CD4-positive, alpha-beta T cell treated with Interleukin-10 for 1 hour (primary cell): Measurements from ENCODE around the gene TMEM132D.

Experiments used
- DNase-seq: peaks from one replicate; pipeline ENCODE4 v3.0.0-alpha.2; 2020

Gene TMEM132D

DNA sequence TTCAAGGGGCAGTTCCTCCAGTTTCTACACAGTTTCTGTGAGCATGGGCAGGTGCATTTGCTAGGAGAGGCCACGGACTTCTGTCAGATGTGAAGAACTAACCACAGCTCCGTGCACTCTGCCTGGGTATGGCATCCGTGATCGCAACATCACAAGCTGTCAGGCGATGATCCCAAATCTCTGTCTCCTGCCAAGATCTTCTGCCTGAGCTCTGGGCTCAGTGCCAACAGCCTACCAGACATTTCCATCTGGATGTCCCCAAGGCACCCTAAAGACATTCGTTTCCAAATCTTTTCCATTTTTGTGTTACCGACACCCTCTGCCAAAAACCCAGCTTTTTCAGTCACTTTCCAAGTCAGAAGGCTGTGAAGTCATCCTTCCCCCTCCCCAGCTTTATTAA, 758.4 kb downstream of the TMEM132D start:
- DNase-seq, result no peak

GRCh38 chr12:129138776-129139175, 765.0 kb downstream of the TMEM132D start:
- no peak for DNase-seq

GRCh38 chr12:129136694-129137325, 767.0 kb downstream of the TMEM132D start:
- DNase-seq, result no peak

DNA sequence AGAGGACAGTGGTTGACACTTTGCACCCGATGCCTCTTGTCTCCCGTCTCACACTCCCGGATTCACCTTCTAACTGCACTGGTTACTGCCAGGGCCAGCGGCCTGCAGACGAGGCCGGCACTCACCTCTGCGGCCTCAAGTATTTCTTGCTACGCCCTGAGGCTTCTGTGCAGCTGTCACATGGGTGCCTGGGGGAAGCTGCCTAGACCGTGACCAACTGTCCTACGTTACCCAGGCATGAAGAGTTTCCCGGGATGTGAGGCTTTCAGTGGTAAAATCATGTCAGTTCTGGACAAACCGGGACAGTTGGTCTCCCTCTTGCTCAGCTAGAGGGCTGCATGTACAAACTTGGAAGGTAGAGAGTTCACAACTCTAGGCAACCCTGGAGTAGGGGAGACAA, 776.1 kb downstream of the TMEM132D start:
- DNase-seq, result no peak

- DNase-seq, result no peak
These were observed 776.6 kb downstream of the TMEM132D start for GRCh38 chr12:129127211-129127610.

- no peak for DNase-seq
These were observed 784.3 kb downstream of the TMEM132D start for GRCh38 chr12:129119537-129119936.

DNA sequence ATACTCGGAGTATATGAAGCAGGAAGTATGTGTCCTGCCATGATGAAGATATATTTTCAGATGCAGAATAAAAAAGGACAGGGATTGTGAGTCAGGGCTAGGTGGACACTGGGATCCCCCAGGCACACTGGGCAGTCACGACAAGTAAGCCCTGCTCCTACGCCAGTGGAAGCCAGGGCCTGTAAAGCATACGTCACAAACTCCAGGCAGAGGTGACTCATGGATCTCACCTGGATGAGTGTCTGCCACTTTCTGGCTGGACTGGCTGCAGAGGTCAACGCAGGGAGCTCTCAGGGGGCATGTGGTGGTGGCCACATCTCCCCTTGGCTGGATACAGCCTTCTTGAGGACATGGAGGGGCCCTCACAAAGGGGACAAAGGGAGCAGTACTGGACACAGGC, 788.3 kb downstream of the TMEM132D start:
- DNase-seq, result no peak

DNA sequence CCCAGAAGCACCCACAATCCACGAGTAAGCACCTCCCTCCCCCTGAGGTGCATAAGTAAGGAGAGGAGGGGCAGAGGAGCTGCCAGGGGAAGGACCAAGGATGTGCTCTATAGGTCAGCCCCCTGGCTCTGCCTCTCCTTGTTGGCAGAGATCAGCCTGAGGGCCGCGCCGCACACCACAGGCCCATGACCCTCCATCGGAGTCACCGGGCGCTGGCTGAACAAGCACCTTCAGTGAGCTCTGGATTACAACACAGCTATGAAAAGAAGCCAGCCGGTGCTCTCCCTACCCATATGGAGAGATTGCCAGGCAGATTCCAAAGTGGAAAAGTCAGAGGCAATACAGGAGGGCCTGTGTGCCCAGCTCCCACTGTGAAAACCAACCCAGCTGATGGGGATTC, 793.2 kb downstream of the TMEM132D start:
- DNase-seq, result no peak

GRCh38 chr12:129109174-129110001, 794.4 kb downstream of the TMEM132D start:
- DNase-seq, result no peak

- DNase-seq, result no peak
These were observed 797.1 kb downstream of the TMEM132D start for GRCh38 chr12:129106772-129107171.

GRCh38 chr12:129103231-129103630, 800.6 kb downstream of the TMEM132D start:
- DNase-seq, result no peak

DNA sequence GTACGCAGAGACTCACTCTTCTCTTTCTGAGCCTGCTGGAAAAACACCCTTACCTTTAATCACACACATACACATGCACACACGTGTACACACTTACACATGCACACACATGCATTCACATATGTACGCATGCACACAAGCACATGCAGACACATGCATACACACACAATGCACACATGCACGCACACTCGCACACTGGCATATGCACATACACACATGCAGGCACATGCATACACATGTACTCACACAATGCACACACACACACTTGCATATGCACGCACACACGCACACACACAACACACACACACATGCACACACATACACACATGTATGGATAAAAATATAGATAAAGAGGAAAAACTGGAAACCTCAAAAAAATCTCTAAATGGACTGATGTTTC, 801.6 kb downstream of the TMEM132D start:
- DNase-seq, result no peak

GRCh38 chr12:129101816-129102215, 802.0 kb downstream of the TMEM132D start:
- no peak for DNase-seq

- no peak for DNase-seq
These were observed 802.4 kb downstream of the TMEM132D start for GRCh38 chr12:129101404-129101803.

DNA sequence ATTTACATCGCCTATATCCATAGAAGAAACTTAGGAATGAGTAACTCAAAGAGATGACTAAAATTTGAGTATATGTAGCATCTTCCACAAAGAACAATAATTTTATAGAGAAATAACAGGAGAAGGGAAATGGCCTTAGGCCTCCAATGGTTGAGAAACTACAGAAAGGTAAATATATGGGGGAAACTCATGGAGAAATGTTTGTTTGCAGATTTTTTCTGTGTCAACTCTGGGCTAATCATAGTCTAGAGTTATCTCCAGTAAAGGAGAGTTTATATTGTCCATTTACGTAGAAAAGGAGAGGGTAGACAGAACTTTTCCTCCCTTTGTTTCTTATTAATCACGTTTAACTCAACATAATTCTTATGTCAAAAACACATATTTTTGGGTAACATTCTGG, 806.4 kb downstream of the TMEM132D start:
- DNase-seq, result no peak

- no peak for DNase-seq
These were observed 806.9 kb downstream of the TMEM132D start for GRCh38 chr12:129096968-129097367.

- DNase-seq, result no peak
These were observed 807.6 kb downstream of the TMEM132D start for GRCh38 chr12:129096184-129096583.

GRCh38 chr12:129089576-129089975, 814.2 kb downstream of the TMEM132D start:
- DNase-seq, result no peak

DNA sequence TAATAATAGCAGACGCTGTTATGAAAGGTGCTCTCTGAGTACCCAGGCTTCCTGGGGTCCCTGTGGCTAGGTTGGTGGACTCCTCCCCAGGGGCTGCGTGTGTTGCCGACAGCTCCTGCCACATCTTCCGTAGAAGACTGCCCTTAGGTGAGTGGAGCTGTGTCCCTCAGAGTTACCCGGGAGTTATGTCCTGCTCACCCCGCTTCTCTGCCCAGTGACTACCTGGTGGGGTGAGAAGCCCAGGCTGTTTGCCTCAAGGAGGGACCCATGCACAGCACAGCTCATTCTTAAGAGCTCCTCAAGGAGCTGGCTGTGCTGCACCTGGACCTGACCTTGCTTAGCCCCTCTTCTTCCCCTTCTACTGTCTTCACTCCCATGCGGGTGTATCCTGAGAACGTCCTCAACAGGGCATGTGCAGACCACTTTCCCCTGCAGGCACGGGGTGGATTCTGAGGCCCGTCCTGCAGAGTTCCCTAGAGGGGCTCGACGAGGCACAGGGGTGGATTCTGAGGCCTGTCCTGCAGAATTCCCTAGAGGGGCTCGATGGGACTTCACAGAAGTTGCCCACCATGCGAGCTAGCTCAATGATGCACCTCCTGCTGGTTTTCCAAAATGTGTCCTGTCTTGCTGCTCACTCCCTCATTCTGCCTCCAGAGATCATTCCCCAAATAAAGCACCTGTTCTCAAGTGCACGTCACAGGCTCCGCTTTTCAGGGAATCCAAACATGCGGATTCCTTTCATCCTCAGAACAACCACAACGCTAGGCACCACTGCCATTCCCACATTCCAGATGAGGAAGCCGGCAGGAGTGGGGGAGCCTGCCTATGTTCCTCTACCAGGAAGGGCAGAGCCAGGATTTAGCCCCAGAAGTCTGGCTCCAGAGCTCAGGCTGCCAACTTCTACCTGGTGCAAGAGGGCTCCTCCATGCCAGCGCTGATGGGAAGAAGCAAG, 818.7 kb downstream of the TMEM132D start:
- no peak for DNase-seq

DNA sequence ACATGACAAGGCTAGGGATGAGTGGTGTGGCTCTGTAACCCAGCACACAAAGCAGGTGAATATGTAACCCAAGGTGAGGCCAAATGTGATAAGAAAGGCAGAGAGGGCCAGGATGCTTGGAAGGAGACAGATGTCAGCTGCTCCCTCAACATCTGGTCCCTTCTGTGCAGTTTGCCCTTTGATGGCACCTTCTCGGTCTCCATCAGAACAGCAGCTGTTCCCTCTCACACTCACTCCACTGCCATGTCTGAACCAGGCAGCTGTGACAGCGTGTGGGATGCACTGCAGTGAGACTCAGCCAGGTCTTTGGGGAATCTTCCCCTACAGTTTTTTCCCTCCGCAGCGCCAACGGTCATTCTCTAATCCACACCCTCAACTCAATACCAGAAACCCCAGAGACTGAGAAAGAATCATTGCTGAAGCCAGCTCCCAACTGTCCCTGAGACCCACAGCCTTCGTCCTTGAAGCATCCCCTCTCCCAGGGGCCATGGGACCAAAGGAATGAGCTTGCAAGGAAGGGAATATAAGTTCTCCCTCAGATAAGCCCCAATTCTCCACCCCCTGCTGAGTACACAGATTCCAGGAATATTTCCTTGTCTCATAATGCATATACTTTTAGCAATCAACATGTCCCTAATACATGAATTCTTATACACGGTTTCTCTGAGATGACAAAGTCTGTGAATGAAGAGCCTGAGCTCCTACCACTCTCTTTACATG, 820.5 kb downstream of the TMEM132D start:
- DNase-seq, result no peak

GRCh38 chr12:129082441-129082840, 821.4 kb downstream of the TMEM132D start:
- no peak for DNase-seq

DNA sequence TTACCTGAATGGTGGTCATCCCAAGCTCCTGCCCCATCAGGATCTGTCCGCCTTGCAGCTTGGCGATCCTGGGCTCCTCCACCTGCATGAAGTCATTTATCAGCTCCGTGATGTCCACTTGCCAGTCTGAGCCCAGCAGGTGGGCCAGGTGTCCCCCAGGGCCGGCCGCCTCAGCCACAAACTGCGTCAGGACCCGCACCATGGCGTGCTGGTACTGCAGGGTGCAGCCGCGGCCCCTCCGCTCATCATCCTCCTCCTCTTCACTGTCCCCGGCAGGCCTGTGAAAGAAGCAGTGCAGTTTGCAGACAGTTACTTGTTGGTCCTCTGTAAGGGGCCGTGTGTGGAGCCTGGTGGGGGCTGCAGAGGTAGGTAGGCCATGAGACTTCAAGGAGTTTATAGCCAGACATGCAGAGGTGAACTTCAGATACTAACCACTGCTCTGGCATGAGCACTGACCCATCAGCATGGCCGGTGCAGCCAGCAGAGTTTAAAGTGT, 822.0 kb downstream of the TMEM132D start:
- DNase-seq, result no peak

DNA sequence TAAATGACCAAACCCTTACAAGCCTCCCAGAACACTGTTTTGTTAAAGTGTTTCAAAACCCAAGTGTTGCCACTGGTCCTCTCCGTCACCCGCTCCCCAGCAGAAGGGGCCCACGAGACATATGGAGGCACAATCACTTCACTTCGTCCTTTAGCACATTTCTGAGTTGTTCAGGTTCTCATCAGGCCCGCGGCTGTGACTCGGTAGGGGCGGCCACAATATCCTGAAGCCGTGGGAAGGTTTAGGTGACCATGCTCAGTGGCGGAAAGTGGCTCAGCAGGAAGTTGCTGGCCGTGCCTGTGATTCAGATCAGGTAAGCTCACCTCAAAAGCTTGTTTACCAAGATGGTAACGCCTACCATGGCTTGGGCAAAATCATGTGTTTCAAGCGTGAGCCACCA, 823.0 kb downstream of the TMEM132D start:
- no peak for DNase-seq
